ENCODE data around the gene KRT39. TPM values are rescaled to one million over a fixed set of nuclear protein-coding genes. Genes with fewer than 3 reads are reported as not detected.

KRT39 gene
- total RNA-seq, 1 experiment from 2014 or later = not detected

DNA sequence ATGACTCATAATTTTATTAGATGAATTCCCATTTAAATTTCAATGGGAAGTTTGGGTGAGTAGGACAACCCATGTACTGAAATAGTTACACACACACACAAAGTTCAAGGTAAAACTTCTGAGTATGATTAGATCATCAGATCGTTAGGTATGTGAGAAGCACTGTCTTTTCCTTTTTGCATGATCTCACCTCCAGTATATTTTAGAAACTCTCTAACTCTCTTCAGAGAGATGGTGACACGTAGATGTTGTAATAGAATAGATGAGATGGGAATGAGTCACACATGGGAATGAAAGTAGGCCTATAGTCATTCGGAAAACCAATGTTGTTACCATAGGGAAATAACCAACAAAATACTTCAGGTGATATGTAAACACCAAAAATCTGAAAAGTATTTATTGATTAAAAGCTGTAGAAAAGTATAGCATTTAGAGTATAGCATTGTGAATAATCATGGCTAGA, 51.5 kb downstream of the KRT39 start:
- Histone ChIP-seq H3K4me3 (ENCODE audit: low read depth in 2 of 2, low read length in 2 of 2) (no peak overlapping the region), H3K4me1 (ENCODE audit: control insufficient read depth, insufficient read depth, low read length) (no peaks in the 10 kb centered on the region), H3K9me3 (ENCODE audit: control insufficient read depth, insufficient read depth, low read depth, low read length) (no peaks in the 10 kb centered on the region), H3K27me3 (ENCODE audit: control insufficient read depth, insufficient read depth, low read length) (no peaks in the 10 kb centered on the region), H3K36me3 (ENCODE audit: control insufficient read depth, insufficient read depth, low read length) (no peaks in the 10 kb centered on the region), H3K27ac (ENCODE audit: low read length) (no peak overlapping the region)
- DNase-seq (ENCODE audit: low read depth, low spot score) (no peak), ATAC-seq (peak; percentile 68)
- BruUV-seq (replicated peaks) = no TSS peak
- intact Hi-C loops (cut with micrococcal nuclease; ENCODE audit: unreplicated experiment) = no loop called here
- in situ Hi-C loops (cut with HindIII; ENCODE audit: low pct_unique_long_range_greater_than_20kb, low sequenced_read_pairs) = no loop called here
- ChIA-PET POLR2A (no interaction called here), CTCF (no interaction called here)
- TF ChIP-seq, protein P1, sequence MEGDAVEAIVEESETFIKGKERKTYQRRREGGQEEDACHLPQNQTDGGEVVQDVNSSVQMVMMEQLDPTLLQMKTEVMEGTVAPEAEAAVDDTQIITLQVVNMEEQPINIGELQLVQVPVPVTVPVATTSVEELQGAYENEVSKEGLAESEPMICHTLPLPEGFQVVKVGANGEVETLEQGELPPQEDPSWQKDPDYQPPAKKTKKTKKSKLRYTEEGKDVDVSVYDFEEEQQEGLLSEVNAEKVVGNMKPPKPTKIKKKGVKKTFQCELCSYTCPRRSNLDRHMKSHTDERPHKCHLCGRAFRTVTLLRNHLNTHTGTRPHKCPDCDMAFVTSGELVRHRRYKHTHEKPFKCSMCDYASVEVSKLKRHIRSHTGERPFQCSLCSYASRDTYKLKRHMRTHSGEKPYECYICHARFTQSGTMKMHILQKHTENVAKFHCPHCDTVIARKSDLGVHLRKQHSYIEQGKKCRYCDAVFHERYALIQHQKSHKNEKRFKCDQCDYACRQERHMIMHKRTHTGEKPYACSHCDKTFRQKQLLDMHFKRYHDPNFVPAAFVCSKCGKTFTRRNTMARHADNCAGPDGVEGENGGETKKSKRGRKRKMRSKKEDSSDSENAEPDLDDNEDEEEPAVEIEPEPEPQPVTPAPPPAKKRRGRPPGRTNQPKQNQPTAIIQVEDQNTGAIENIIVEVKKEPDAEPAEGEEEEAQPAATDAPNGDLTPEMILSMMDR (IDR thresholded peaks at IDR 0.05) = no peak
- TF ChIP-seq SIN3A (IDR thresholded peaks at IDR 0.05; ENCODE audit: borderline replicate concordance, insufficient read depth, low read depth, low read length) (no peak), POLR2AphosphoS5 (IDR thresholded peaks at IDR 0.05; ENCODE audit: low read depth, low read length) (no peak), TCF7L2 (IDR thresholded peaks at IDR 0.05; ENCODE audit: low read depth, low read length) (no peak)
- TF ChIP-seq, protein P2, sequence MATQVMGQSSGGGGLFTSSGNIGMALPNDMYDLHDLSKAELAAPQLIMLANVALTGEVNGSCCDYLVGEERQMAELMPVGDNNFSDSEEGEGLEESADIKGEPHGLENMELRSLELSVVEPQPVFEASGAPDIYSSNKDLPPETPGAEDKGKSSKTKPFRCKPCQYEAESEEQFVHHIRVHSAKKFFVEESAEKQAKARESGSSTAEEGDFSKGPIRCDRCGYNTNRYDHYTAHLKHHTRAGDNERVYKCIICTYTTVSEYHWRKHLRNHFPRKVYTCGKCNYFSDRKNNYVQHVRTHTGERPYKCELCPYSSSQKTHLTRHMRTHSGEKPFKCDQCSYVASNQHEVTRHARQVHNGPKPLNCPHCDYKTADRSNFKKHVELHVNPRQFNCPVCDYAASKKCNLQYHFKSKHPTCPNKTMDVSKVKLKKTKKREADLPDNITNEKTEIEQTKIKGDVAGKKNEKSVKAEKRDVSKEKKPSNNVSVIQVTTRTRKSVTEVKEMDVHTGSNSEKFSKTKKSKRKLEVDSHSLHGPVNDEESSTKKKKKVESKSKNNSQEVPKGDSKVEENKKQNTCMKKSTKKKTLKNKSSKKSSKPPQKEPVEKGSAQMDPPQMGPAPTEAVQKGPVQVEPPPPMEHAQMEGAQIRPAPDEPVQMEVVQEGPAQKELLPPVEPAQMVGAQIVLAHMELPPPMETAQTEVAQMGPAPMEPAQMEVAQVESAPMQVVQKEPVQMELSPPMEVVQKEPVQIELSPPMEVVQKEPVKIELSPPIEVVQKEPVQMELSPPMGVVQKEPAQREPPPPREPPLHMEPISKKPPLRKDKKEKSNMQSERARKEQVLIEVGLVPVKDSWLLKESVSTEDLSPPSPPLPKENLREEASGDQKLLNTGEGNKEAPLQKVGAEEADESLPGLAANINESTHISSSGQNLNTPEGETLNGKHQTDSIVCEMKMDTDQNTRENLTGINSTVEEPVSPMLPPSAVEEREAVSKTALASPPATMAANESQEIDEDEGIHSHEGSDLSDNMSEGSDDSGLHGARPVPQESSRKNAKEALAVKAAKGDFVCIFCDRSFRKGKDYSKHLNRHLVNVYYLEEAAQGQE (IDR thresholded peaks at IDR 0.05; ENCODE audit: insufficient read depth in 1 of 2, low read depth in 2 of 2, low read length in 1 of 2) = no peak

DNA sequence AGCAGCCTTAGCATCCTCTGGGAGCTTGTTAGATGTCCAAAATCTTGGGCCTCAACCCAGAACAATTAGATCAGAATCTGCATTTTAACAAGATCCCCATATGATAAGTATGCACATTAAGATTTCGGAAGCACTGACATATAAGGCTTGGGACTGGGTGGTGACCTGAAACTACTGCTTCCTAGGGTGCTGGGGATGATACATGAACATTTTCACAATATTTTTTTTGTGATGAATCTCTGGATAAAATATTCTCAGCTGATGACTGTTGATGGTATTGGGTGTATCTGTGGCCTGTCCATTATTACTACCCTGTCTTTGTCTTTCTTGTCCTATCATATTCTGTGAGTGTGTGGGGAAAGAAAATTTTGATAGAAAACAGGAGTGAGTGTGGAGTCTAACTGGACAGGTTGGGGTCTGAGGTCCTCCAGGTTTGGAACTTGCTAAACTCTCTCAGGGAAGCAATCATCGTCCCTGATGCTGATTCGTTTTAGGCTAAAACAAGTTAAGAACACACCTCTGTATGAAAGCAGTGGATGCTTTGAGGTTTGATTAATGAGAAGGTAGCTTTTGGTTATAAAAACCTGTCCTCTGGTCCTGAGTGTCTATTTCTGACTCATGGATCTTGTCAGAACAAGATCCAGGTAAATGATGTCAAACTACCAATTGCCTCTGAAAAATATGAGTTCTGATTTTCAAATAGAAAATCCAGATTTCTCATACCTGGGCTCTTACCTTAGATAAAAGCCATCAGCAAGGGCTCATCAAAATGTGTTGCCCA, 52.5 kb downstream of the KRT39 start:
- Histone ChIP-seq H3K9me3 (ENCODE audit: control insufficient read depth, insufficient read depth, low read depth, low read length) (no peaks in the 10 kb centered on the region), H3K27ac (ENCODE audit: low read length) (no peak overlapping the region), H3K4me1 (ENCODE audit: control insufficient read depth, insufficient read depth, low read length) (peaks cover 8% of the 10 kb centered on the region; the same call in 1 of the 2 replicates), H3K36me3 (ENCODE audit: control insufficient read depth, insufficient read depth, low read length) (no peaks in the 10 kb centered on the region), H3K27me3 (ENCODE audit: control insufficient read depth, insufficient read depth, low read length) (no peaks in the 10 kb centered on the region), H3K4me3 (ENCODE audit: low read depth in 2 of 2, low read length in 2 of 2) (no peak overlapping the region)
- no peak for DNase-seq (ENCODE audit: low read depth, low spot score)
- TF ChIP-seq, protein P1 (IDR thresholded peaks at IDR 0.05) = no peak
- TF ChIP-seq POLR2AphosphoS5 (IDR thresholded peaks at IDR 0.05; ENCODE audit: low read depth, low read length) (no peak), TCF7L2 (IDR thresholded peaks at IDR 0.05; ENCODE audit: low read depth, low read length) (no peak), SIN3A (IDR thresholded peaks at IDR 0.05; ENCODE audit: borderline replicate concordance, insufficient read depth, low read depth, low read length) (no peak)
- TF ChIP-seq, protein P2 (IDR thresholded peaks at IDR 0.05; ENCODE audit: insufficient read depth in 1 of 2, low read depth in 2 of 2, low read length in 1 of 2) = no peak
- BruUV-seq (replicated peaks) = no TSS peak
- POLR2A ChIA-PET = no interaction called here
- CTCF ChIA-PET = no interaction called here
- no peak for ATAC-seq
- in situ Hi-C loops (cut with HindIII; ENCODE audit: low pct_unique_long_range_greater_than_20kb, low sequenced_read_pairs) = no loop called here
- intact Hi-C loops (cut with micrococcal nuclease; ENCODE audit: unreplicated experiment) = no loop called here
